Panc1 (cell line): ENCODE measurements around the gene SPA17. TPM values are rescaled to one million over a fixed set of nuclear protein-coding genes. Genes with fewer than 3 reads are reported as not detected.

Experiments
- ATAC-seq: fragments of 200-7000 bp; cut with Tn5 transposase; 2 replicates; pipeline ENCODE4 v1.9.1; 2020; ENCODE audit warnings: mild to moderate bottlenecking, moderate library complexity
- Bru-seq: library from RNA; stranded (reverse); fragments of 400-500 nt; gene quantifications from one replicate; lab custom pipeline; 2021; lab: Mats Ljungman, UMichigan
- BruChase-seq, 2 experiments: library from RNA; stranded (reverse); fragments of 400-500 nt; gene quantifications; one replicate each; lab custom pipeline; 2021; lab: Mats Ljungman, UMichigan
- BruUV-seq: library from RNA; stranded (reverse); fragments of 400-500 nt; replicated peaks from 2 replicates; lab custom pipeline; 2021; lab: Mats Ljungman, UMichigan
- CTCF ChIA-PET: fragments of 300-600 bp; sonication (Branson Sonifier 250); formaldehyde crosslinking; loops from one replicate; lab custom pipeline; 2022; ENCODE audit warnings: antibody characterized with exemption; lab: Charles Lee
- POLR2A ChIA-PET: fragments of 300-600 bp; sonication (Branson Sonifier 250); formaldehyde crosslinking; loops from one replicate; lab custom pipeline; 2022; ENCODE audit warnings: antibody characterized with exemption; lab: Charles Lee
- DNase-seq: peaks from one replicate; pipeline ENCODE4 v3.0.0-alpha.2; 2010; ENCODE audit warnings: low read depth, low spot score
- H3K27ac ChIP-seq: 2 replicates; pipeline ENCODE4 v1.5.1; 2011; ENCODE audit warnings: mild to moderate bottlenecking, low read length, inconsistent platforms
- H3K27me3 ChIP-seq: fragments of 200-500 bp; sonication (Bioruptor generic); 2 replicates; pipeline ENCODE4 v1.6.0; 2014; ENCODE audit warnings: low read length, inconsistent platforms; ENCODE audit not compliant: control insufficient read depth, insufficient read depth
- H3K36me3 ChIP-seq: fragments of 200-500 bp; sonication (Bioruptor generic); 2 replicates; pipeline ENCODE4 v1.5.1; 2014; ENCODE audit warnings: inconsistent platforms, mild to moderate bottlenecking, low read length, moderate library complexity; ENCODE audit not compliant: control insufficient read depth, insufficient read depth
- H3K4me1 ChIP-seq: 2 replicates; pipeline ENCODE4 v1.5.1; 2011; ENCODE audit warnings: inconsistent platforms, mild to moderate bottlenecking, low read length, moderate library complexity; ENCODE audit not compliant: control insufficient read depth, insufficient read depth
- H3K4me3 ChIP-seq, 2 experiments: 2 replicates each; pipeline ENCODE4 v1.5.1; 2011 to 2012; ENCODE audit warnings: low read depth in 2 of 2, low read length in 2 of 2, mild to moderate bottlenecking in 2 of 2, inconsistent platforms in 1 of 2, moderate library complexity in 1 of 2
- H3K9me3 ChIP-seq: fragments of 200-500 bp; sonication (Bioruptor generic); 2 replicates; pipeline ENCODE4 v1.5.1; 2014; ENCODE audit warnings: low read depth, mild to moderate bottlenecking, inconsistent platforms, low read length, moderate library complexity; ENCODE audit not compliant: control insufficient read depth, insufficient read depth
- CTCF ChIP-seq: fragments of 450-650 bp; IDR thresholded peaks from 2 replicates; pipeline ENCODE4 v1.5.1; 2017; ENCODE audit warnings: mild to moderate bottlenecking
- POLR2AphosphoS5 ChIP-seq: IDR thresholded peaks from 2 replicates; pipeline ENCODE4 v1.6.1; 2012; ENCODE audit warnings: mild to moderate bottlenecking, low read depth, low read length, moderate library complexity
- REST ChIP-seq, 2 experiments: IDR thresholded peaks; 2 replicates each; pipeline ENCODE4 v1.6.1; 2011 to 2012; ENCODE audit warnings: low read depth in 2 of 2, control low read depth in 1 of 2, low read length in 1 of 2, mild to moderate bottlenecking in 1 of 2, moderate library complexity in 1 of 2; ENCODE audit not compliant: insufficient read depth in 1 of 2
- SIN3A ChIP-seq: IDR thresholded peaks from 2 replicates; pipeline ENCODE4 v1.6.1; 2012; ENCODE audit warnings: low read depth, mild to moderate bottlenecking, low read length, moderate library complexity, borderline replicate concordance; ENCODE audit not compliant: insufficient read depth
- TCF7L2 ChIP-seq: IDR thresholded peaks from 2 replicates; pipeline ENCODE4 v1.6.1; 2011; ENCODE audit warnings: mild to moderate bottlenecking, low read depth, low read length, inconsistent platforms
- in situ Hi-C: cut with HindIII; loops from 2 replicates; pipeline ENCODE4 v1.10.0; 2016; ENCODE audit warnings: low sequenced_read_pairs, low pct_unique_long_range_greater_than_20kb
- intact Hi-C: fragments of 100-400 bp; cut with micrococcal nuclease; formaldehyde crosslinking; loops from one replicate; pipeline ENCODE4 v1.10.0; 2022; ENCODE audit not compliant: unreplicated experiment
- long read RNA-seq: library from polyadenylated mRNA; unstranded; transcript quantifications from one replicate; pipeline ENCODE4 v2.0.0, GENCODE V29; 2021; ENCODE audit not compliant: unreplicated experiment
- polyA plus RNA-seq: library from polyadenylated mRNA; unstranded; fragments of >200 nt; gene quantifications from one replicate; pipeline ENCODE4 v1.2.1, GENCODE V29; 2012; ENCODE audit warnings: missing spikeins; ENCODE audit not compliant: insufficient read length
- total RNA-seq: library from RNA; stranded (reverse); gene quantifications from one replicate; pipeline ENCODE4 v1.2.1, GENCODE V29; 2021; ENCODE audit not compliant: unreplicated experiment

Gene SPA17
- 10.1 TPM for total RNA-seq
- polyA plus RNA-seq: 5.1 TPM
- percentile 55 among the genes with signal in this experiment for Bru-seq, nascent RNA
- percentile 49 among the genes with signal in this experiment for BruChase-seq, experiment 1, labeled RNA remaining after a 2-hour chase
- percentile 56 among the genes with signal in this experiment for BruChase-seq, experiment 2, labeled RNA remaining after a 6-hour chase
- long read RNA-seq, partial matches to known transcripts: 0 of 4 reads
- long read RNA-seq, other reads (novel, unspliced or antisense): 3 of 4 reads

- peak; percentile 97 for ATAC-seq
These were observed at the start of gene SPA17, which contains the start of gene SIAE for GRCh38 chr11:124673333-124674167. SPA17 (plus strand) TSS chr11:124673904; CDS start chr11:124675265, 1,361 bp downstream. SIAE (minus strand) TSS chr11:124673739; CDS start chr11:124673708, 31 bp downstream.

More at GRCh38 chr11:124673333-124674167, at the start of gene SPA17, which contains the start of gene SIAE:
- H3K36me3 ChIP-seq: no peaks in the 10 kb centered on the region
- ChIA-PET CTCF (interaction anchor here (0.5 to 1.6 kb wide), 4 partner anchors 120 to 1242 kb away, joined by 3 to 8 read pairs (median 4); partner anchors contain the start of genes MSANTD2 and ROBO3), POLR2A (interaction anchor here (0.6 to 0.9 kb wide), 6 partner anchors 24 to 602 kb away, joined by 3 to 15 read pairs (median 4); partner anchors contain the start of gene NRGN)
- peaks cover 13% of the 10 kb centered on the region for H3K4me1 ChIP-seq
- intact Hi-C loops: no loop called here
- in situ Hi-C loops: no loop called here
- no peaks in the 10 kb centered on the region for H3K27me3 ChIP-seq
- H3K9me3 ChIP-seq: no peaks in the 10 kb centered on the region
- H3K27ac ChIP-seq: peak within 1 kb of the TSS; percentile 93
- BruUV-seq: TSS peak; percentile 73
- no peak for TF ChIP-seq CTCF
- peak; percentile 87; the same call in 1 of the 2 replicates for TF ChIP-seq POLR2AphosphoS5
- no peak; a peak in 1 of 4 replicates for TF ChIP-seq REST (IDR thresholded peaks at IDR 0.05; ENCODE audit: insufficient read depth in 1 of 2, low read depth in 2 of 2, low read length in 1 of 2)
- TF ChIP-seq SIN3A: peak; percentile 91; the same call in 1 of the 2 replicates
- TF ChIP-seq TCF7L2: no peak
- DNase-seq: peak; percentile 81
- H3K4me3 ChIP-seq: peak within 1 kb of the TSS; percentile 67 to 75
